Progenitor cell of endocrine pancreas (in vitro differentiated cells): ENCODE results near the gene MLEC. TPM values are rescaled to one million over a fixed set of nuclear protein-coding genes. Genes with fewer than 3 reads are reported as not detected.

ENCODE experiments used
- DNase-seq: peaks from one replicate; pipeline ENCODE4 v3.0.0; 2021; ENCODE audit warnings: low spot score; ENCODE audit not compliant: unreplicated experiment
- H3K27ac Mint-ChIP-seq: 2 replicates; pipeline ENCODE4 v1.8.0; 2021; ENCODE audit warnings: mild to moderate bottlenecking, moderate library complexity, mixed read lengths
- H3K27me3 Mint-ChIP-seq: 2 replicates; pipeline ENCODE4 v1.8.0; 2021; ENCODE audit warnings: mixed read lengths
- H3K36me3 Mint-ChIP-seq: 2 replicates; pipeline ENCODE4 v1.8.0; 2022; ENCODE audit warnings: mixed read lengths; ENCODE audit not compliant: insufficient read depth
- H3K4me1 Mint-ChIP-seq: 2 replicates; pipeline ENCODE4 v1.8.0; 2021; ENCODE audit warnings: low read depth, mixed read lengths
- H3K4me3 Mint-ChIP-seq: 2 replicates; pipeline ENCODE4 v1.8.0; 2021; ENCODE audit warnings: low read depth, mild to moderate bottlenecking, moderate library complexity, mixed read lengths
- H3K9me3 Mint-ChIP-seq: 2 replicates; pipeline ENCODE4 v1.8.0; 2021; ENCODE audit warnings: low read depth, mixed read lengths
- total RNA-seq: library from RNA; stranded (reverse); gene quantifications from 2 replicates; pipeline ENCODE4 v1.2.1, GENCODE V29; 2021
- TF ChIP-seq, protein P1 (sequence below): fragments of 200-600 bp; sonication (generic); IDR thresholded peaks from one replicate; pipeline ENCODE4 v1.5.0; 2021; ENCODE audit warnings: antibody characterized with exemption, mild to moderate bottlenecking; ENCODE audit not compliant: unreplicated experiment

The MLEC gene
- total RNA-seq, 1 donor from 2014 or later, result 187 TPM

DNA sequence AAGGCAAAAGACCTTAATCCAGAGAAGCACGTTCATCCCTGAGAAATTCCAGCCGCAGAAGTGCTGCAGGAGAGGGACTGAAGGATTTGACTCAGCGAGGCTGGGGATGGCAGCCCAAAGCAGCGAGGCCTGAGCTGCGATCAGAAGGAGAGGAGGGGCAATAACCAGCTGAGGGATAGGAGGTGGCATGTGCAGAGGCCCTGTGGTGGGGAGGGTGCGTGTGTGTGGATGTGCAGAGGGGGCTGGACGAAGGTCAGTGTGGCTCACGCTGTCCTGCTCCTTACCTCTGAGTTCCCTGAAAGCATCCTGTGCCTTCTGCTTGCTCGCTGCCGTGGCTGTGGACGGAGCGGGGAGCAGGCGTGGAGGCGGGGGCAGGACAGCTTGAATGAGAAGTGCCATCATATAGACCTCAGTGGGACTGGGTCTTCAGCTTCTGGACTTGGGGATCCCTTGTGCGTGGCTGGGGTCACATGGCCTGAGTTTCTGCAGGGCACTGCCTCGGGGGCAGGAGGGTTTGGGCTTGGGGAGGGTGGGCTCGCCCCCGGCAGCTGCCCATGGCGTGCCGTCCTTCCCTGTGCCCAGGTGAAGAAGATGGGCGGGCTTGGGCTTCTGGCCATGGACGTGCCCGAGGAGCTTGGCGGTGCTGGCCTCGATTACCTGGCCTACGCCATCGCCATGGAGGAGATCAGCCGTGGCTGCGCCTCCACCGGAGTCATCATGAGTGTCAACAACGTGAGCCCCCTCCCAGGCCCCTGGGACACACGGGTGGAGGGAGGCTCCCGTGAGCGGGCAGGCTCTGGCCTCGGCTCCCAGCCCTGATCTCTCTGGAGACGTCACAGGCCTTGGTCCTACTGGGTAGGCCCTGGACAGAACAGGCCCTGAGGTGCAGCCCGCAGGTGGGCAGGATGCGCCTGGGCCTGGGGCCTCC, 49.7 kb downstream of the MLEC start:
- peaks cover 11% of the 10 kb centered on the region for H3K36me3 Mint-ChIP-seq
- DNase-seq, result no peak
- H3K27me3 Mint-ChIP-seq, result no peaks in the 10 kb centered on the region
- H3K9me3 Mint-ChIP-seq, result no peaks in the 10 kb centered on the region
- H3K27ac Mint-ChIP-seq, result peak overlapping the region; percentile 22
- H3K4me3 Mint-ChIP-seq, result no peak overlapping the region
- TF ChIP-seq, protein P1, sequence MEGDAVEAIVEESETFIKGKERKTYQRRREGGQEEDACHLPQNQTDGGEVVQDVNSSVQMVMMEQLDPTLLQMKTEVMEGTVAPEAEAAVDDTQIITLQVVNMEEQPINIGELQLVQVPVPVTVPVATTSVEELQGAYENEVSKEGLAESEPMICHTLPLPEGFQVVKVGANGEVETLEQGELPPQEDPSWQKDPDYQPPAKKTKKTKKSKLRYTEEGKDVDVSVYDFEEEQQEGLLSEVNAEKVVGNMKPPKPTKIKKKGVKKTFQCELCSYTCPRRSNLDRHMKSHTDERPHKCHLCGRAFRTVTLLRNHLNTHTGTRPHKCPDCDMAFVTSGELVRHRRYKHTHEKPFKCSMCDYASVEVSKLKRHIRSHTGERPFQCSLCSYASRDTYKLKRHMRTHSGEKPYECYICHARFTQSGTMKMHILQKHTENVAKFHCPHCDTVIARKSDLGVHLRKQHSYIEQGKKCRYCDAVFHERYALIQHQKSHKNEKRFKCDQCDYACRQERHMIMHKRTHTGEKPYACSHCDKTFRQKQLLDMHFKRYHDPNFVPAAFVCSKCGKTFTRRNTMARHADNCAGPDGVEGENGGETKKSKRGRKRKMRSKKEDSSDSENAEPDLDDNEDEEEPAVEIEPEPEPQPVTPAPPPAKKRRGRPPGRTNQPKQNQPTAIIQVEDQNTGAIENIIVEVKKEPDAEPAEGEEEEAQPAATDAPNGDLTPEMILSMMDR, result no peak
- no peaks in the 10 kb centered on the region for H3K4me1 Mint-ChIP-seq

DNA sequence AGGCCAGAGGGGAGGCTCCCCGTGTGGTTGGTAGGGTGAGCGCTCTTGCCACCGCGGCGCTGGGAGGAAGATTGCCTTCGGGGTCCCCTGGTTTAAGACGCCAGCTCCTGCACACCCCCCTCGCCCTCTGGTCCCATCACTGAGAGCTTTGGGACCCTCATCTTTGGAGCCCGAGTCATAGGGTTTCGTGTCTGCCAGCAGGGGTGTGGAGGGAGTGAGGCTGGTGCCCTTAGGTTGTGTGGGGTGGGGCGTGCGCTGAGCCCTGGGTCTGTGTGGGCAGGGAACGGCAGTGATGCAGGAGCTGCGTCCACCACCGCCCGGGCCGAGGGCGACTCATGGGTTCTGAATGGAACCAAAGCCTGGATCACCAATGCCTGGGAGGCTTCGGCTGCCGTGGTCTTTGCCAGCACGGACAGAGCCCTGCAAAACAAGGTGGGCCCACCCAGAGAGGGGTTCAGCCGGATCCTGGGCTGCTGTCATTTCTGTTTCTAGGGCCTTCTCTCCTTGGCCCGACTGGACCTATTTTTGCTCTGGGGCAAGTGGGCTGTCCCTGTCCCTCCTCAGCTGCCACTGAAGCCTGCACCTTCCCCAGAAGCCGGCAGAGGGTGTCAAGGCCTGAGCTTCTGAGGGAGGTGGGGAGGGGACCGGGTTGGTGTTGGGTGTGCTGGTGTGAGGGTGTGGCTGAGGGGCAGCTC, 50.8 kb downstream of the MLEC start:
- peaks cover 10% of the 10 kb centered on the region for H3K36me3 Mint-ChIP-seq
- no peaks in the 10 kb centered on the region for H3K9me3 Mint-ChIP-seq
- no peaks in the 10 kb centered on the region for H3K27me3 Mint-ChIP-seq
- no peak for DNase-seq
- no peaks in the 10 kb centered on the region for H3K4me1 Mint-ChIP-seq
- TF ChIP-seq, protein P1, result peak; percentile 33
- no peak overlapping the region for H3K4me3 Mint-ChIP-seq
- H3K27ac Mint-ChIP-seq, result no peak overlapping the region

DNA sequence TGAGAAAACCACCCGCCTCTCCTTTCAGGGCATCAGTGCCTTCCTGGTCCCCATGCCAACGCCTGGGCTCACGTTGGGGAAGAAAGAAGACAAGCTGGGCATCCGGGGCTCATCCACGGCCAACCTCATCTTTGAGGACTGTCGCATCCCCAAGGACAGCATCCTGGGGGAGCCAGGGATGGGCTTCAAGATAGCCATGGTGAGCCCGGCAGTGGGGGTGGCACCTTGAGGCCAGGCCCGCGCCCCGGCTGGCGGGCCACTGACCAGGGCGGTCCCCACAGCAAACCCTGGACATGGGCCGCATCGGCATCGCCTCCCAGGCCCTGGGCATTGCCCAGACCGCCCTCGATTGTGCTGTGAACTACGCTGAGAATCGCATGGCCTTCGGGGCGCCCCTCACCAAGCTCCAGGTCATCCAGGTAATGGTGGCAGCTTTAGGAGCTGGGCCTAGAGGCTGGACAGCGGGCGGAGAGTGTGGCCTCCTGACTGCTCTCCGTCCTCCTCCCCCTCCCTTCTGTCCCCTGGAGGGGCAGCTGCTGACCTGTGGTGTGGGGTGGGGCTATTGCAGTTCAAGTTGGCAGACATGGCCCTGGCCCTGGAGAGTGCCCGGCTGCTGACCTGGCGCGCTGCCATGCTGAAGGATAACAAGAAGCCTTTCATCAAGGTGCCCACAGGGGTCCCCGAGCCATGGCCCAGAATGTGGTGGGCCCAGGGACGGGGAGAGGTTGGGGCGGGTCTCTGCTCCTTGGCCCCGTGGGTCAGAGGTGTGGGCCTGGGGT, 51.5 kb downstream of the MLEC start:
- Mint-ChIP-seq H3K27me3 (no peaks in the 10 kb centered on the region), H3K36me3 (peaks cover 9% of the 10 kb centered on the region), H3K9me3 (no peaks in the 10 kb centered on the region), H3K4me3 (no peak overlapping the region), H3K27ac (no peak overlapping the region), H3K4me1 (no peaks in the 10 kb centered on the region)
- TF ChIP-seq, protein P1, result no peak
- DNase-seq, result no peak

DNA sequence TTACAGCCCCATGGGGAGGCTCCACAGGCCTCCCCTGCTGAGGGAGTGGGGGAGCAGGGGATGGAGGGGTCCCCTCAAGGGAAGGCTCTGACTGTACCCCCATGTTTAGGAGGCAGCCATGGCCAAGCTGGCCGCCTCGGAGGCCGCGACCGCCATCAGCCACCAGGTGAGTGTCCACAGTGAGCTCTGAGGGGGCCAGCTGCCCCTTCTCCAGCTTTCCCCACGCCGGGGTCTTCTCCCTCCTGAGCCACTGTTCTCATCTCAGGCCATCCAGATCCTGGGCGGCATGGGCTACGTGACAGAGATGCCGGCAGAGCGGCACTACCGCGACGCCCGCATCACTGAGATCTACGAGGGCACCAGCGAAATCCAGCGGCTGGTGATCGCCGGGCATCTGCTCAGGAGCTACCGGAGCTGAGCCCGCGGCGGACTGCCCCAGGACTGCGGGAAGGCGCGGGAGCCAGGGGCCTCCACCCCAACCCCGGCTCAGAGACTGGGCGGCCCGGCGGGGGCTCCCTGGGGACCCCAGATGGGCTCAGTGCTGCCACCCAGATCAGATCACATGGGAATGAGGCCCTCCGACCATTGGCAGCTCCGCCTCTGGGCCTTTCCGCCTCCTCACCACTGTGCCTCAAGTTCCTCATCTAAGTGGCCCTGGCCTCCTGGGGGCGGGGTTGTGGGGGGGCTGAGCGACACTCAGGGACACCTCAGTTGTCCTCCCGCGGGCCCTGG, 52.2 kb downstream of the MLEC start:
- DNase-seq, result no peak
- Mint-ChIP-seq H3K36me3 (peaks cover 4% of the 10 kb centered on the region), H3K27me3 (no peaks in the 10 kb centered on the region), H3K27ac (no peak overlapping the region), H3K4me3 (no peak overlapping the region), H3K9me3 (no peaks in the 10 kb centered on the region), H3K4me1 (peaks cover 2% of the 10 kb centered on the region)
- TF ChIP-seq, protein P1, result no peak
